Stimulated activated CD4-positive, alpha-beta T cell treated with anti-CD3 and anti-CD28 coated beads, Interleukin-15, amount 100 ng/mL, for 24 hours (primary cell): ENCODE measurements around the gene CBLN4.

Experiments used
- DNase-seq: peaks from one replicate; pipeline ENCODE4 v3.0.0-alpha.2; 2020

CBLN4 gene

DNA sequence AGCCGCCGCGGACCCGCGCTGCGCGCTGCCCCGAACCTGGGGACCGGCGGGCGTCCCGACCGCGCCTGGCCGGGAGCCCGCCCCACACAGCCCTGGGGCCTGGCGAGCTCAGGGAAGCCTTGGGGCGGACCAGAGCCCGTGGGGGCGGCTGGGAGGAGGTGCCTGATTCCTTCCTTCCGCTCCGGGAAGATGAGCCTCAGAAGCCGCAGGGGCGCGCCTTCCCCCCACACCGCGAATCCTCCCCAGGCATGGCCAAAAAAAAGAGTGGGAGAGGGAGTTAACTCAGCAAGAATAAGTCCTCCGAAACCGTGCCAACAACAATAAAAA, at the start of gene CBLN4:
Gene CBLN4 (minus strand): TSS at position 131 of the 327 bp plus-strand sequence. CDS start 1,348 bp downstream, outside the sequence.
- DNase-seq: no peak

GRCh38 chr20:56043227-56043626, 37.9 kb upstream of the CBLN4 start:
- DNase-seq: no peak

DNA sequence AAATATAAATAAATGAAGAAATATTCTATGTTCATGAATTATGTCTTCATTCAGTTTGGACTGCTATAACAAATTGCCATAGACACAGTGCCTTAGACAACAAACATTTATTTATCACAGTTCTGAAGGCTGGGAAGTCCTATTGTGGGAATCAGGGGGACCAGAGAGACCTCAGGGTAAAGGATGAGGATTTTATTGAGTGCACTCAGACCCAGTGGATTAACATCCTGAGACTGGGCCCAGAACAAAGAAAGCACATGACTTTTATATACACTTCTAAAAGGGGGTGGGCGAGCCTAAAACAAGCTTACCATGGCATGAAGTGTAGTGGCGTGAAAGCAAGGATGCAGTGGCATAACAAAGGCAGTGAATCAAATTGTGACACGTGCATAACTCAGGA, 26.9 kb upstream of the CBLN4 start:
- no peak for DNase-seq

DNA sequence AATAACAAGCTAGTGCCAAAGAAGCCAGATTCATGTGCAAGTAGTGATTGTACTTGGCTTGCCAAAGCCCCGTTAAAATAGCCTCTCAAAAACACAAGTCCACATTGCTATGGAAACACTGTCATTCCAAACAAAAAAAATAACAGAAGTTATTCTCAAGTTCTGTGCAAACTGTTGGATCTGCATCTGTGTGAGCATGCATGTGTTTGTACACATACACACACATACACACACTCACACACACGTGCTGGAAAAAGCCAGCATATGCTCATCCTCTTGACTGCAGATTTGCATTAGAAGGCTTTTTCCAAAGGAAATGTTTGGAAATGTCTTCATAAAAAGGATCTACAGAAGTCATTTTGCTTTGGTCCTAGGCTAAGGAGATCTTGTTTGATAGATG, 13.4 kb upstream of the CBLN4 start:
- no peak for DNase-seq

DNA sequence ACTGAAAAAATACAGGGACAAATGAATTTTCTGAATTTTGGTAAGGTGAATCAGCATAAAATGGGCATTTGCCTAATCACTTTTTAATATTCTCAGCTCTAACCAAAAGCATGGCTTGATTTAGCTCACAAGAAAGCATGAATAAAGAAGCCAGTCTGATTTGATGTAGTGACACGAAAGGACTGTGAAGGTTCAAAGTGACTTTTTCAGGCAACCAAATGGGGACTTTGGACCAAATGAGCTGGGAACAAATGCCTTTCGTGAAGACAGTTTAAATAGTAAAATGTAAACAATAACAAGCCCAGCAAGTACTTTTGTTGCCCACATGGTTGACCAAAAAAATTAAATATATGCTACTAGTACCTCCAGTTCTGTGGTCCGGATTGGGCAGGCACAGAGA, 12.9 kb upstream of the CBLN4 start:
- DNase-seq: no peak

DNA sequence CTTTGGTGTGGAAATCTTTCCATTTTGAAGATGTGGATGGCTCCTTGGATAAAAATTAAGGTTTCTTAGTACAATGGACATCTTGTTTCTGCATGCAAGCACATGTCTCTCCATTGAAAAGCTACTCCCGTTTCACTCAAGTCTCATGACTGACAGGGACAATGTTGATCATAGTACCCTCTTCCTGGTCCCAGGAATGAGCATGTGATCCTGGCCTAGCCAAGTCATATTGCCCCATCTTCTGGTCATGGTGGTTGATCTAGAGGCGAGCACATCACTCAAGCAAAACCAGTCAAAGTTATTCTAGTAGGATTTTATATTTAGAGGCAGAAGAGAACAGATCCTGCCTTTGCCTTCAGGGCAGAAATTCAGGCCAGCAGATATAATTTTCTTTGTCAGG, 12.2 kb upstream of the CBLN4 start:
- DNase-seq: no peak

- DNase-seq: no peak
Measured at GRCh38 chr20:56014998-56015397, 9.7 kb upstream of the CBLN4 start.

DNA sequence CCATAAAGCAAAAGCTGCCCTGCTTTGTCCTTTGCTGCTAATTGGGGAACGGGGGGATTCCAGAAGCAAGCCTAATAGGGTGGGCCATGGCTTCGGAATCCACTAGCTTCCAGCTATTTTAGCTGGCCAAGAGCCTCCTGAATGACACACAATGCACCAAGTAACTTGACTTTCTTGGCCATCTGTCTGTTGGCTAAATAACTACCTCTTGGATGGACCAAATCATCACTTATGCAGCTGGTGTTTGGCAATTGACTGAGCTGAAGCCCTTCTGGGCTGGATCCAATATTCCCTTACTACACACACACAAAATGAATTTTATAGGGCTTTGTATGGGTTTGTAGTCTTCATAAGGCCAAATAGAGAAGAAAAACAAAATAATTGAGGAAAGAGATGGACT, 8.8 kb upstream of the CBLN4 start:
- no peak for DNase-seq

- DNase-seq: no peak
Measured at GRCh38 chr20:56004611-56005388, 519 bp downstream of the CBLN4 start.

DNA sequence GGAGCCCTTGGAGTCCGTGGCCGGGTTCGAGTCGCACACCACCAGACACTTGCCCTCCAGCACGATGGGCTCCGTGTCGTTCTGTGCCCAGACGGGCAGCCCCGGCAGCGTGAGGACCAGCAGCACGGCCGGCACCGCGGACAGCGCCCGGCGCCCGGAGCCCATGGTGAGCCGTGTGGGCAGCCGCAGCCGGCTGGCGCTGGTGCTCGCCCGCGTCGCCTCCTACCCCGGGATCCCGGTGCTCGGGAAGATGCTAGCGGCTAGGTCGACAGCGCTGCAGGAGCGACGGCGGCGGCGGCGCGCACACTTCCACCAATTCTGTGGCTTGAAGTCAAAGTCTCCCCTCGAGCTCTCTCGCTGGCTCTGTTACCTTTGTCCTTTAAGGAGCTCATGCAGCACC, 1.3 kb downstream of the CBLN4 start:
- no peak for DNase-seq

DNA sequence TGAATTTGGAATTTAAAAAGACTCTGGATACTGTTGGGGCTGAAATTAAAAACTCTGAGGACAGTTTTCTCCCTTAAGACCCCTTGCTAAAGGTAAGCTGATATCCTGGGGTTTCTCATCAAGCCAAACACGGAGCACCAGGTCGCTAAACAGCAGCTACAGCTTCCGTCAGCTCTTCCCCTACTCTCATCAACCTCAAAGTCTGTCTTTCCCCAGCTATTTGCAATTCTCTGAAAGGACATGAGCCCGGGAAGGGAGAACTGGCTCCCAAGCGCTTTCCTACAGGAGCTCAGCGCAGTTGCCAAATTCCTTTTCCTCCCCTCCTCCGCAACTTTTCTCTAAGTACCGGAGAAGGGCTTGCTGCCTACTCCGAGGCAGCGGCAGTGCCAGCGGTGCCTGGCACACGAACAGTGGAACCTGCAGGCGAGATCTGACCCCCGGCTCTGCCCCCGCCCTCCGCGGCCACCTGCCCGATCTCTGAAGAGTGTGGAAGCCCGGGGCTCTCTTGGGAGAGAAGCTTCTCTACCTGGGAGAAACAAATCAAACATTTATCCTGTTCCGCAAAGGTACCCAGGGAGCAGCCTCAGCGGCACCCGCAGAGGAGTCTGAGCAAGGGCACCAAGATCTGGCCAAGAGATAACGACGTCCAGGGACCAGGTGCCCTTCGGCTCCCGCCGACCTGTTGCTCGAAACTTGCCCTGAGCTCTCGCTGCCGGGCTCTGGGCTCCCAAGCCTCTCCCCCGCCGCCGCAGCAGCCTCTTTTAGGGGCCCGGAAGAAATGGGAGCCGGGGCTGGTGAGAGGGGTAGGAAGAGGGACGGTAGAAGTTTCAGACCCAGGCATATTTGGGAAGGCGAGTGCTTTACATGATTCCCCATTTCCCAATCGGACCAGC, 2.2 kb downstream of the CBLN4 start:
- no peak for DNase-seq

DNA sequence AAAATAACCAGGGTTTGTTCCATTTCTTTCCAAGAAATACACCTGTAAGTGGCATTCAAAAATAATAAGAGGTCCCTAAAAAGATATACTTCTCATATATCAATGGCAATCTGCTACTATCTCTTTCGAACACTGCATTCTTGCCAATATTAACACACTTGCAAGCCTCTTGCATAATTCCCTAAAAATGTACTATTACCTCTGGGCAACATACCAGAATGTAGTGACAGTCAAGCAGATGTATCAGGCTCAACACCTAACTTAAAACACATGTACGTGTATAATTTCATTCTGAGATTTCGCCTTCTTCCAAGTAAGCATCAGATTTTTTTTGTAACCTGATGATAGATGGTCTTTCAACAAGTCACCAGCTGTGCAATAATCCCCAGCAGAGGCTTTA, 3.4 kb downstream of the CBLN4 start:
- DNase-seq: no peak

- DNase-seq: no peak
Measured at GRCh38 chr20:56001106-56001785, 4.1 kb downstream of the CBLN4 start.

DNA sequence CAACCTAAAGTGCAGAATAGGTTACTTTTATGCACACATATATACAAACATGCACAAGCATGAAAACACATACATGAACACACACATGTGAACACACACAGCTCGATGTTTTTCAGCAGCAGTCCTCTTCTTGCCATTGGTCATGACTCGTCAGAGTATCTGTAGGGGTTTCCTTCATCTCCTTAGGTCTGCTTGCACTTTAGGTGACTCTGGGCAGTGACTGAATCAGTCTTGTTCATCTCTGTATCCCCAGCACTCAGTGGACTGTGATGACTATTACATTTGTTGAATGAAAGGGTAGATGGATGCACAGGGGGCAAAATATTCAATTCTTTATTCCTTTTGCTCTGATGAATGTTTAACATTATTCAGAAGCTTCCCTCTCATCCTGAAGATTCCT, 26.8 kb downstream of the CBLN4 start:
- no peak for DNase-seq

GRCh38 chr20:55977690-55978459, 27.4 kb downstream of the CBLN4 start:
- DNase-seq: no peak

- DNase-seq: no peak
Measured at GRCh38 chr20:55974491-55975202, 30.7 kb downstream of the CBLN4 start.

- no peak for DNase-seq
Measured at GRCh38 chr20:55964790-55965189, 40.5 kb downstream of the CBLN4 start.

DNA sequence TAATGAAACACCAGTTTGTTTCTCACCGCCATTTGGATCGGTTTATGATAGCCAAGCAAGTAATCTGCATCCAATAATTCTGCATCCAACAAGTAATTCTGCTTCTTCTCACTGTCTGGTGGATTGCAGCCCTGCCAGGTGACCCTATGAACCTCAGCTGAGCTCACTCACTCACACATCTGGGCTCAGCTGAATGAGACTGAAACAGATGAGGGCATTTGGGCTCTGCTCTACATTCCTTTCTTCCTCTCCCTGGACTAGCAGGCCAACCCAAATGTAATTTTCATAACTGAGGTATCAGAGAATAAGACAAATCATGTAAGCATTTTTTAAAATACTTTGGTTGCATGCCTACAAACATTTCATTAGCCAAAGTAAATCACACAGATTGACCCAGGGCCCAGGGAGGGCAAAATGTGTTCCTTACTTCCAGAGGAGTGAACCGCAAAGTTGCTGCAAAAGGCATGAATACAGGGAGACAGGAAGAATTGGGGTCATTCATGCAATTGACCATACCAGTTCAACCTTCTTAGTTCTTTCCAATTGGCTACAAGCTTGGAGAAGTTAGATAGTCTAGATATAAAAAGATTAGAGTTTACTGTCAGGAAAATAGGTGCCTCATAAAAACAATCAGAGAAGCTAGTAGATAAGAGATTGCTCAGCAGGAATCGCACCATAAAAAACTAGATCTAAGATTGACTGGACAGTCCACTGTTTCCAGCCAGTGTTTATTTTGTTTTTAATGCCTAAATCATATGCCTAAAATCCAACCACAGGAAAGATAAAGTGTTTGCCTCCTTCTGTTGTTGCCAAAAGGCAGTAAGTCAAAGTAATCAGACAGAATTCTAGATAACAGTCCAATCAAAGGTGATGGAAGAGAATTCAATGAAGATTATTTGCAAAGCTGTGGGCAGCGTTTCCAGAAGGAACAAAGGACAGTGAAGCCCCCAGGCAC, 43.7 kb downstream of the CBLN4 start:
- DNase-seq: no peak

DNA sequence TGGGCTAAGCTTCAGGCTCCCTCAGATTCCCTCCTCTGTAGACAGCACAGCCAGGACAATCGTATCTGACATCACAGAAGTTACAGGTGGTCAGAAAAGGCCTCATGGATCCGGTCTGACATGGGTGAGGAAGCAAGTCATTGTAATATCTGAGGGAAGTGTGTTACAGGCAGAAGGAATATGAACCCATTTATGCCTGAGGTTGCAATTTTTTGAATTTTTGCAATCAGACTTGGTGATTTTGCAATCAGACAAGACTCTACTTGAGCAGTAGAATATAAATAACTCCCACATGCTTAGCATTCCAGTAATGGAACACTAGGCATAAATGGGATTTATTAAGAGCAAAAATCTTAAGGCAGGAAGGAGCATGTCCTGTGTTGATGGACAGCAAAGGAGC, 52.1 kb downstream of the CBLN4 start:
- no peak for DNase-seq

DNA sequence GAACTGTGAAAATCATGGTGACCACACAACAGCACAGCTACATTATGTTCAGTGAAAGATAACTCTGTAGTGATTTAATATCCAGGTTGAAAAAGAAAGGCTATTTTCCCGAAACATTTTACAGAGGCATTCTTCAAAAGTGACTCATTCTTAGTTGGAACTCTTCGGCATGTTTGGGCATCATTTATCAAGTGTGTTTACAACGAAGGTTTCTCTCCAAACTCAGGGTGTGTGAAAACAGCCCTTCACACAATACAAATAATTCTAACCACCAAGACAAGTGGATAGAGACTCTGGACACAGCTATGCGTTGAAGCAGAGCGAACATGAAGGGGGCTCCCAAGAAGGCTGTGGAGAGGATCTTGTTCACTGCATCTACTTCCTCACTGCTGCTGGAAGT, 57.6 kb downstream of the CBLN4 start:
- no peak for DNase-seq
